Ovary (tissue), 3 donors: ENCODE measurements around the gene LILRA6.

ENCODE experiments used
- CTCF ChIP-seq, 3 donors: fragments of 450-650 bp in 2 of 3; fragments of 200-600 bp in 1 of 3; IDR thresholded peaks; one replicate each; pipeline versions ENCODE4 v1.5.1 to v1.8.0; 2016 to 2022; ENCODE audit warnings: antibody characterized with exemption in 3 of 3, mild to moderate bottlenecking in 1 of 3
- EP300 ChIP-seq: sonication (generic); formaldehyde crosslinking; IDR thresholded peaks from one replicate; pipeline ENCODE4 v1.6.1; 2017; ENCODE audit warnings: antibody characterized with exemption
- POLR2A ChIP-seq: fragments of 450-650 bp; IDR thresholded peaks from one replicate; pipeline ENCODE4 v1.6.1; 2017; ENCODE audit warnings: antibody characterized with exemption, mild to moderate bottlenecking, moderate library complexity
- donor health status: DM: no; HTN: no; CAD: no.

DNA sequence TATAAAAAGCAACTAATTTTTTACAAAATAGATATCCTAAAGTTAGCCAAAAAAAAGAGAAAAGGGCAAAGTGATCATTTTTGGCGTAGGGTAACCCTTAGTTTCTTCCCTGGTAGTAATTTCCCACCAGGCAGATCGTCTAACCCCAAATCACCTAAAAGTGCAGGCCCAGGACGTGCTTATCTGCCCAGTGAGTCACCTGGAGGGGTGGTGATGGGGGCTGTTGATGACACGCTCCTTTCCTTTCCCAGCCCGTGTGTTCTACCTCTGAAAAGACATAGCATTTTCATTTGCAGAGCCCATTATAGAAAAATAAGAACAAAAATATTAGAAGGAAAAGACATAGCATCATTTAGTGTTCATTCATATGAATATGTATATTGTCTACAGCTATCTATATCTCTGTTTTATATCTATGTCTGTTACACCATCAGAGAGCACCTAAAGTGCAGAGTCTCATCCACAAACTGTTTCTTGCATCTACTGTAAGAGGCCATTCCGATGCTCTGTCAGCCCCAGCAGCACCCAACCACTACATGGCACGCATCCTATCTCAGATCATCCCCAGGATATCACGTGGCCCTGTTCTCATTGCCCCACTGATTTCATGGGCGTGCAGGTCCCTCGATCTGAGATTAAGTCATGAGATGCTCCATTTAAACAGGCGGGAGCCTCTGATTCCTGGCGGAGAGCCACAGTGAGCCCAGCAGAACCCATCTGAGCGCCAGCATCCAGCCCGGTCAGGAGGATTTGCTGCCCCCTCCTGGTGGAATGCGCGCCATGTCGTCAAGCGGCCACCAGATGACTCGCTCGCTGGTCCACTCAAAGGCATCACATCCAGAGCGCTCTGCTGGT, 11.3 kb downstream of the LILRA6 start:
- TF ChIP-seq CTCF (IDR thresholded peaks at IDR 0.05): peak; percentile 67 to 90 (median 85)
- TF ChIP-seq POLR2A: peak; percentile 23
- TF ChIP-seq EP300: no peak
